GM18508 (cell line): ENCODE measurements around the gene CDPF1.

Experiments used
- ATAC-seq: cut with Tn5 transposase; IDR thresholded peaks from one replicate; pipeline ENCODE4 v1.9.1; 2021; ENCODE audit warnings: moderate number of reproducible peaks; ENCODE audit not compliant: insufficient read depth, unreplicated experiment

The CDPF1 gene

GRCh38 chr22:46262449-46263215 is 12.5 kb upstream of the CDPF1 start:
- ATAC-seq: no peak

- ATAC-seq: no peak
Observed at GRCh38 chr22:46260038-46260437, 9.9 kb upstream of the CDPF1 start.

- ATAC-seq: no peak
Observed at GRCh38 chr22:46259374-46259773, 9.3 kb upstream of the CDPF1 start.

GRCh38 chr22:46256358-46256958 is 6.4 kb upstream of the CDPF1 start:
- ATAC-seq: no peak

GRCh38 chr22:46251816-46252380 is 1.8 kb upstream of the CDPF1 start:
- ATAC-seq: no peak

- no peak for ATAC-seq
Observed at GRCh38 chr22:46251266-46251665, 1.2 kb upstream of the CDPF1 start.

GRCh38 chr22:46250783-46251125 is 661 bp upstream of the CDPF1 start:
- ATAC-seq: peak; percentile 17

GRCh38 chr22:46247443-46247975 is 2.6 kb downstream of the CDPF1 start:
- no peak for ATAC-seq

- ATAC-seq: no peak
Observed at GRCh38 chr22:46246178-46246577, 3.9 kb downstream of the CDPF1 start.

GRCh38 chr22:46245511-46245910 is 4.6 kb downstream of the CDPF1 start:
- ATAC-seq: no peak

- no peak for ATAC-seq
Observed at GRCh38 chr22:46244771-46245170, 5.3 kb downstream of the CDPF1 start.

- ATAC-seq: no peak
Observed at GRCh38 chr22:46242076-46242475, 8.0 kb downstream of the CDPF1 start.

- ATAC-seq: no peak
Observed at GRCh38 chr22:46241396-46242007, 8.6 kb downstream of the CDPF1 start.

GRCh38 chr22:46240907-46241306 is 9.2 kb downstream of the CDPF1 start:
- no peak for ATAC-seq

GRCh38 chr22:46240506-46240905 is 9.6 kb downstream of the CDPF1 start:
- ATAC-seq: no peak

GRCh38 chr22:46240073-46240472 is 10.0 kb downstream of the CDPF1 start:
- no peak for ATAC-seq

GRCh38 chr22:46239261-46240048 is 10.6 kb downstream of the CDPF1 start:
- ATAC-seq: no peak

GRCh38 chr22:46238541-46238940 is 11.6 kb downstream of the CDPF1 start:
- ATAC-seq: no peak

- no peak for ATAC-seq
Observed at GRCh38 chr22:46237453-46238124, 12.5 kb downstream of the CDPF1 start.

GRCh38 chr22:46234969-46235368 is 15.1 kb downstream of the CDPF1 start:
- no peak for ATAC-seq
